Measurements from ENCODE around the gene SLAMF9. TPM values are rescaled to one million over a fixed set of nuclear protein-coding genes. Genes with fewer than 3 reads are reported as not detected.

SLAMF9 gene
- total RNA-seq, 1 experiment from 2014 or later, result not detected

- CTCF ChIA-PET, result interaction anchor here (0.6 to 1.8 kb wide), 8 partner anchors 9 to 135 kb away, joined by 3 to 16 read pairs (median 4); partner anchors contain the start of gene DUSP23
- Mint-ChIP-seq H3K4me1 (peaks cover 52% of the 10 kb centered on the region), H3K27ac (peak overlapping the region; percentile 88), H3K9me3 (no peaks in the 10 kb centered on the region), H3K36me3 (peaks cover 4% of the 10 kb centered on the region), H3K4me3 (no peak overlapping the region), H3K27me3 (ENCODE audit: low read depth) (no peaks in the 10 kb centered on the region)
- no peak for DNase-seq (ENCODE audit: low spot score)
- POLR2A ChIA-PET, result no interaction called here
- ATAC-seq, result peak; percentile 18
- TF ChIP-seq MAX (CRISPR knock-in tag; IDR thresholded peaks at IDR 0.05), result no peak
- no peak for TF ChIP-seq NR3C1 (CRISPR knock-in tag; conservative IDR thresholded peaks at IDR 0.05; ENCODE audit: low read depth)
- no peak for TF ChIP-seq SOX15 (CRISPR knock-in tag; IDR thresholded peaks at IDR 0.05)
- TF ChIP-seq RORB (CRISPR knock-in tag; IDR thresholded peaks at IDR 0.05), result no peak
- TF ChIP-seq SMAD3 (CRISPR knock-in tag; IDR thresholded peaks at IDR 0.05; ENCODE audit: borderline replicate concordance), result no peak
- TF ChIP-seq ZNF138 (CRISPR knock-in tag; conservative IDR thresholded peaks at IDR 0.05), result no peak
- no peak for TF ChIP-seq ZNF121 (CRISPR knock-in tag; IDR thresholded peaks at IDR 0.05)
- TF ChIP-seq FOXK1 (CRISPR knock-in tag; IDR thresholded peaks at IDR 0.05), result no peak
- no peak for TF ChIP-seq ESRRA (CRISPR knock-in tag; IDR thresholded peaks at IDR 0.05; ENCODE audit: borderline replicate concordance)
Measured at GRCh38 chr1:159915571-159916241, 38.3 kb downstream of the SLAMF9 start.

GRCh38 chr1:159914252-159915018 is 39.6 kb downstream of the SLAMF9 start:
- DNase-seq (ENCODE audit: low spot score) (no peak), ATAC-seq (no peak)
- POLR2A ChIA-PET, result interaction anchor here (1.0 to 1.4 kb wide), 2 partner anchors 11 to 15 kb away, joined by 3 to 4 read pairs; partner anchors contain the start of gene TAGLN2
- CTCF ChIA-PET, result interaction anchor here (0.9 to 1.4 kb wide), 4 partner anchors 22 to 115 kb away, joined by 3 to 9 read pairs (median 5); no protein-coding TSS in a partner anchor
- no peaks in the 10 kb centered on the region for H3K9me3 Mint-ChIP-seq
- TF ChIP-seq CDX4 (CRISPR knock-in tag; IDR thresholded peaks at IDR 0.05; ENCODE audit: borderline replicate concordance) (no peak), NR1H2 (CRISPR knock-in tag; IDR thresholded peaks at IDR 0.05) (no peak), ATF1 (CRISPR knock-in tag; IDR thresholded peaks at IDR 0.05) (no peak), EMX1 (CRISPR knock-in tag; IDR thresholded peaks at IDR 0.05) (no peak), PREB (CRISPR knock-in tag; IDR thresholded peaks at IDR 0.05; ENCODE audit: borderline replicate concordance) (no peak), MXD4 (CRISPR knock-in tag; IDR thresholded peaks at IDR 0.05; ENCODE audit: borderline replicate concordance) (no peak), JUN (CRISPR knock-in tag; IDR thresholded peaks at IDR 0.05) (no peak), ESRRA (CRISPR knock-in tag; IDR thresholded peaks at IDR 0.05; ENCODE audit: borderline replicate concordance) (no peak), E2F5 (CRISPR knock-in tag; IDR thresholded peaks at IDR 0.05) (no peak), GRHL2 (CRISPR knock-in tag; IDR thresholded peaks at IDR 0.05; ENCODE audit: insufficient replicate concordance, severe bottlenecking) (no peak), ZNF121 (CRISPR knock-in tag; IDR thresholded peaks at IDR 0.05) (no peak), CBFB (CRISPR knock-in tag; IDR thresholded peaks at IDR 0.05; ENCODE audit: low read depth) (no peak), TP53 (CRISPR knock-in tag; IDR thresholded peaks at IDR 0.05) (no peak)
- peak overlapping the region; percentile 46 for H3K27ac Mint-ChIP-seq
- H3K36me3 Mint-ChIP-seq, result peaks cover under 1% of the 10 kb centered on the region; the same call in 1 of the 2 replicates
- H3K27me3 Mint-ChIP-seq (ENCODE audit: low read depth), result no peaks in the 10 kb centered on the region
- no peak overlapping the region for H3K4me3 Mint-ChIP-seq
- H3K4me1 Mint-ChIP-seq, result peaks cover 63% of the 10 kb centered on the region
